Calu3 (cell line): ENCODE measurements around the gene BRD9. TPM values are rescaled to one million over a fixed set of nuclear protein-coding genes. Genes with fewer than 3 reads are reported as not detected.
"Not testable (repeated sequence)": the region's sequence is repeated elsewhere in the genome, so short reads cannot be mapped to it uniquely, and the experiment has no call there.

Experiments
- BruUV-seq: library from RNA; stranded (reverse); fragments of 400-500 nt; replicated peaks from 2 replicates; lab custom pipeline; 2021; lab: Mats Ljungman, UMichigan
- CTCF ChIA-PET: fragments of 300-600 bp; sonication (Branson Sonifier 250); formaldehyde crosslinking; loops from one replicate; lab custom pipeline; 2022; ENCODE audit warnings: antibody characterized with exemption; lab: Charles Lee
- DNase-seq: peaks from one replicate; pipeline ENCODE4 v3.0.0; 2022
- H3K27ac Mint-ChIP-seq: one replicate; pipeline ENCODE4 v1.8.0; 2022; ENCODE audit warnings: mixed read lengths; ENCODE audit not compliant: unreplicated experiment
- H3K27me3 Mint-ChIP-seq: one replicate; pipeline ENCODE4 v1.8.0; 2022; ENCODE audit warnings: mixed read lengths; ENCODE audit not compliant: unreplicated experiment
- H3K36me3 Mint-ChIP-seq: one replicate; pipeline ENCODE4 v1.8.0; 2022; ENCODE audit warnings: mild to moderate bottlenecking, moderate library complexity, mixed read lengths; ENCODE audit not compliant: insufficient read depth, unreplicated experiment
- H3K4me1 Mint-ChIP-seq: one replicate; pipeline ENCODE4 v1.8.0; 2022; ENCODE audit warnings: mild to moderate bottlenecking, low read depth, mixed read lengths; ENCODE audit not compliant: unreplicated experiment
- H3K4me3 Mint-ChIP-seq: one replicate; pipeline ENCODE4 v1.8.0; 2022; ENCODE audit warnings: mild to moderate bottlenecking, low read depth, moderate library complexity, mixed read lengths; ENCODE audit not compliant: unreplicated experiment
- H3K9me3 Mint-ChIP-seq: one replicate; pipeline ENCODE4 v1.8.0; 2022; ENCODE audit warnings: low read depth, mixed read lengths; ENCODE audit not compliant: unreplicated experiment
- intact Hi-C: fragments of 100-400 bp; cut with micrococcal nuclease; formaldehyde crosslinking; loops from one replicate; pipeline ENCODE4 v1.10.0; 2022; ENCODE audit not compliant: unreplicated experiment
- total RNA-seq: library from RNA; stranded (reverse); gene quantifications from 2 replicates; pipeline ENCODE4 v1.2.3, GENCODE V29; 2022
- TF ChIP-seq, protein P1 (sequence below): fragments of 200-600 bp; IDR thresholded peaks from one replicate; pipeline ENCODE4 v1.8.0; 2022; ENCODE audit warnings: antibody characterized with exemption; ENCODE audit not compliant: unreplicated experiment

The BRD9 gene
- total RNA-seq, 1 experiment from 2014 or later, result 64.1 TPM

DNA sequence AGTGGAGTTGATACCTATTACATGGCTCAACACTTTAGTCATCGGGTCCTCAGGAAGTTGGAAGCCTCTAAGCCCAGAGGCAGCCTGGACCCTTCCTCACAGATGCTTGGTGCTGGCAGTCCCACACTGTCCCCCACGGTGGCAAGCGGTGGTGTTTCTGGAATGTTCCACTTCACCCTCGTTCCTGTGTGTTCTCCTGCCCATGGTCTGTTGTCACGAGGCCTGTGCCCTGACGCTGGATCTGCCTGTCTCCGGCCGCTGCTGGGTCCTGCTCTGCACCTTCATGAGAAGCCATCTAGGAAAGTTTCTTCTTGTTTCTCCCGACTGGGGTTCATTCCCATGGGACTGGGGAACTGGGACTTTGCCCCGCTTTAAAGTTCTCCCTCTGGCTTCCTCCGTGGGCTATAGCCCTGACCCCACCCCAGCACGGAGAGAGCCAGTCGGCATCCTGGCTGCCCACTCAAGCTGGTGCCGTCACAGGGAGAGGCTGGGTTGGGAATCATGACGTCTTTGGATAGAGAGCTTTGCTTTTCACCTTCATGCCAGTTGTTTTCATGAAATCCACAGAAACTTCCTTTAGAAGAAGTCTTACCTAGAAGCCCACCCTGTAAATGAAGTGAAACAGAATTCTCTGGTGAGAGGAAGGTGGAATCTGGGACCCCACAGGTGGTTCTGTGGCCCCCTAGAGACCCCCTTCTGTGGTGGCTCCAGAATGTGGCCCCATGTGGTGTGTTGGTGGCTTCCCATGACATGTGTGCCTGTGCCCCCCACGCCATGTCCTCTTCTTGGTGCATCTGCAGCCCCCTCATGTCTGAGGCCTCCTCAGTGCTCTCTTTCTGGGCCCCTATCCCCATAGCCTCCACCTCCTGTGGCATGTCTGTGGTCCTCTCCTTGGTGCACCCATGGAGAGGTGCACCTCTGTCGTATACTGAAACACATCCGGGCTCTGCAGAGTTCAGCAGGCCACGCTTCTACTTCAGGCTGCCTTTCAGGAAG lies 43.8 kb upstream of the BRD9 start:
- no peak overlapping the region for H3K4me3 Mint-ChIP-seq
- intact Hi-C loops, result no loop called here
- CTCF ChIA-PET, result interaction anchor here (0.5 kb wide), 1 partner anchor 207 kb away, joined by 3 read pairs; no protein-coding TSS in a partner anchor

DNA sequence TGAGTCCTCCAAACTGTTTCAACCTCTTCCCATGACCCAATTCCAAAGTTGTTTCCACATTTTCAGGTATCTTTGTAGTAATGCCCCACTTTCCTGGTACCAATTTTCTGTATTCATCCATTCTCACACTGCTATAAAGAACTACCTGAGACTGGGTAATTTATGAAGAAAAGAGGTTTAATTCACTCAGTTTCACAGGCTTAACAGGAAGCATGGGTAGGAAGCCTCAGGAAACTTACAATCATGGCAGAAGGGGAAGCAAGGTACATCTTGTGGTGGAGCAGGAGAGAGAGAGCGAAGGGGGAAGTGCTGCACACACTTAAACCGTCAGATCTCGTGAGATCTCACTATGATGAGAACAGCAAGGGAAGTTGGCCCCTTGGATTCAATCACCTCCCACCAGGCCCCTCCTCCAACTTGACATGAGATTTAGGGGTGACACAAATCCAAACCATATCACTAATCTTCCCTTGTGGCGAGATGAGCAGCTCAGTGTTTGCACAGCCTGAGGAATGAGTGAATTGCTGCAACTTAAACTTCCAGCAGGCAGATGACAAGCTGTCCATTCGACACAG lies 43.0 kb upstream of the BRD9 start:
- TF ChIP-seq, protein P1, sequence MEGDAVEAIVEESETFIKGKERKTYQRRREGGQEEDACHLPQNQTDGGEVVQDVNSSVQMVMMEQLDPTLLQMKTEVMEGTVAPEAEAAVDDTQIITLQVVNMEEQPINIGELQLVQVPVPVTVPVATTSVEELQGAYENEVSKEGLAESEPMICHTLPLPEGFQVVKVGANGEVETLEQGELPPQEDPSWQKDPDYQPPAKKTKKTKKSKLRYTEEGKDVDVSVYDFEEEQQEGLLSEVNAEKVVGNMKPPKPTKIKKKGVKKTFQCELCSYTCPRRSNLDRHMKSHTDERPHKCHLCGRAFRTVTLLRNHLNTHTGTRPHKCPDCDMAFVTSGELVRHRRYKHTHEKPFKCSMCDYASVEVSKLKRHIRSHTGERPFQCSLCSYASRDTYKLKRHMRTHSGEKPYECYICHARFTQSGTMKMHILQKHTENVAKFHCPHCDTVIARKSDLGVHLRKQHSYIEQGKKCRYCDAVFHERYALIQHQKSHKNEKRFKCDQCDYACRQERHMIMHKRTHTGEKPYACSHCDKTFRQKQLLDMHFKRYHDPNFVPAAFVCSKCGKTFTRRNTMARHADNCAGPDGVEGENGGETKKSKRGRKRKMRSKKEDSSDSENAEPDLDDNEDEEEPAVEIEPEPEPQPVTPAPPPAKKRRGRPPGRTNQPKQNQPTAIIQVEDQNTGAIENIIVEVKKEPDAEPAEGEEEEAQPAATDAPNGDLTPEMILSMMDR, result no peak
- intact Hi-C loops, result no loop called here
- H3K4me1 Mint-ChIP-seq, result no peaks in the 10 kb centered on the region
- H3K36me3 Mint-ChIP-seq, result no peaks in the 10 kb centered on the region
- peaks cover 47% of the 10 kb centered on the region for H3K27me3 Mint-ChIP-seq
- CTCF ChIA-PET, result no interaction called here
- DNase-seq, result no peak
- BruUV-seq, result no TSS peak
- no peaks in the 10 kb centered on the region for H3K9me3 Mint-ChIP-seq
- H3K27ac Mint-ChIP-seq, result no peak overlapping the region
- no peak overlapping the region for H3K4me3 Mint-ChIP-seq

More for the DNA sequence above, 43.8 kb upstream of the BRD9 start:
- no peaks in the 10 kb centered on the region for H3K4me1 Mint-ChIP-seq
- no peaks in the 10 kb centered on the region for H3K9me3 Mint-ChIP-seq
- no peak for DNase-seq
- TF ChIP-seq, protein P1, result no peak
- BruUV-seq, result no TSS peak
- no peak overlapping the region for H3K27ac Mint-ChIP-seq
- no peaks in the 10 kb centered on the region for H3K36me3 Mint-ChIP-seq
- peaks cover 56% of the 10 kb centered on the region for H3K27me3 Mint-ChIP-seq

DNA sequence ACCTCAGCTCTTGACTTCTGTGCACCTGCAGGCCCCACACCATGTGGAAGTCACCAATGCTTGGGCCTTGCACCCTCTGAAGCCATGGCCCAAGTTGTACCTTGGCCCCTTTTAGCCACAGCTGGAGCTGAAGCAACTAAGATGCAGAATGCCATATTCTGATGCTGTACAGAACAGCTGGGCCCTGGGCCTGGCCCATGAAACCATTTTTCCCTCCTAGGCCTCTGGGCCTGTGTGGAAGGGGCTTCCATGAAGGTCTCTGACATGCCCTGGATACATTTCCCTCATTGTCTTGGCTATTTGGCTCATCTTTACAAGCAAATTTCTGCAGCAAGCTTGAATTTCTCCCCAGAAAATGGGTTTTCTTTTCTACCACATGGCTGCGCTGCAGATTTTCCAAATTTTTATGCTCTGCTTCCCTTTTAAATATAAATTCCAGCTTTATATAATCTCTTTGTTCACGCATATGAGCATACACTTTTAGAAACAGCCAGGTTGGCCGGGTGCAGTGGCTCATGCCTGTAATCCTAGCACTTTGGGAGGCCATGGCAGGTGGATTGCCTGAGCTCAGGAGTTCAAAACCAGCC lies 41.9 kb upstream of the BRD9 start:
- H3K9me3 Mint-ChIP-seq, H3K27ac Mint-ChIP-seq, H3K4me1 Mint-ChIP-seq, intact Hi-C loops, BruUV-seq, DNase-seq, H3K36me3 Mint-ChIP-seq, H3K4me3 Mint-ChIP-seq: not testable (repeated sequence)
- CTCF ChIA-PET, result interaction anchor here (0.7 to 1.6 kb wide), 3 partner anchors 72 to 233 kb away, joined by 3 read pairs; no protein-coding TSS in a partner anchor
- H3K27me3 Mint-ChIP-seq, result peaks cover 45% of the 10 kb centered on the region

DNA sequence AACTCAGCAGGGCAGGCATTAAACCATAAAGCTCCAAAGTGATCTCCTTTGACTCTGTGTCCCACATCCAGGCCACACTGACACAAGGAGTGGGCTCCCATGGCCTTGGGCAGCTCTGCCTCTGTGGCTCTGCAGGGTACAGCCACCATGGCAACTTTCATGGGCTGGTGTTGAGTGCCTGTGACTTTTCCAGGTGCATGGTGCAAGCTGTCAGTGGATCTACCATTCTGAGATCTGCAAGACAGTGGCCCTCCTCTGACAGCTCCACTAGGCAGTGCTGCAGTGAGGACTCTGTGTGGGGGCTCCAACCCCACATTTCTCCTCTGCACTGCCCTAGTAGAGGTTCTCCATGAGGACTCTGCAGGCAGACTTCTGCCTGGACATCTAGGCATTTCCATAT lies 41.4 kb upstream of the BRD9 start:
- CTCF ChIA-PET, result interaction anchor here (0.7 to 1.6 kb wide), 3 partner anchors 72 to 233 kb away, joined by 3 read pairs; no protein-coding TSS in a partner anchor
- BruUV-seq, DNase-seq, H3K4me3 Mint-ChIP-seq, H3K9me3 Mint-ChIP-seq, H3K4me1 Mint-ChIP-seq, H3K36me3 Mint-ChIP-seq, intact Hi-C loops, H3K27ac Mint-ChIP-seq: not testable (repeated sequence)
- peaks cover 45% of the 10 kb centered on the region for H3K27me3 Mint-ChIP-seq

DNA sequence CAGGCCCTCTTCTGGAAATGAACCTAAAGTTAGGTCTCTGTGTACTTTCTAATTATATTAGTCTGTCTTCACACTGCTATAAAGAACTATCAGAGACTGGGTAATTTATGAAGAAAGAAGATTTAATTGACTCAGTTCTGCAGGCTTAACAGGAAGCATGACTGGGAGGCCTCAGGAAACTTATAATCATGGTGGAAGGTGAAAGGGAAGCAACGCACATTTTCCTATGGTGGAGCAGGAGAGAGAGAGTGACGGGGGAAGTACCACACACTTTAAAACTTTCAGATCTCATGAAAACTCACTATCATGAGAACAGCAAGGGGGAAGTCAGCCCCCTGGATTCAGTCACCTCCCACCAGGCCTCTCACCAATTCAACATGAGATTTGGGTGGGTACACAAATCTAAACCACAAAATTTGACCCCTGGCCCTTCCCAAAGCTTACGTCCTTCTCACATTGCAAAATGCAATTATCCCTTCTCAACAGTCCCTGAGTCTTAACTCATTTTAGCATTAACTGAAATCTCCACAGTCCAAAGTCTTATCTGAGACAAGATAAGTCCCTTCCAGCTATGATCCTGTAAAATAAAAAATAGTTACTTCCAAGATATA lies 40.8 kb upstream of the BRD9 start:
- Mint-ChIP-seq H3K27ac (no peak overlapping the region), H3K36me3 (no peaks in the 10 kb centered on the region), H3K27me3 (peaks cover 45% of the 10 kb centered on the region), H3K4me3 (no peak overlapping the region), H3K9me3 (no peaks in the 10 kb centered on the region), H3K4me1 (no peaks in the 10 kb centered on the region)
- no peak for DNase-seq
- CTCF ChIA-PET, result no interaction called here
- intact Hi-C loops, result no loop called here
- no TSS peak for BruUV-seq
- TF ChIP-seq, protein P1, result no peak
